ENCODE measurements around the gene ABHD13.
A peak's percentile ranks its signal among the peaks of the same experiment; 100 is the strongest.
"Not testable (repeated sequence)": the region's sequence is repeated elsewhere in the genome, so short reads cannot be mapped to it uniquely, and the experiment has no call there.

Gene ABHD13

DNA sequence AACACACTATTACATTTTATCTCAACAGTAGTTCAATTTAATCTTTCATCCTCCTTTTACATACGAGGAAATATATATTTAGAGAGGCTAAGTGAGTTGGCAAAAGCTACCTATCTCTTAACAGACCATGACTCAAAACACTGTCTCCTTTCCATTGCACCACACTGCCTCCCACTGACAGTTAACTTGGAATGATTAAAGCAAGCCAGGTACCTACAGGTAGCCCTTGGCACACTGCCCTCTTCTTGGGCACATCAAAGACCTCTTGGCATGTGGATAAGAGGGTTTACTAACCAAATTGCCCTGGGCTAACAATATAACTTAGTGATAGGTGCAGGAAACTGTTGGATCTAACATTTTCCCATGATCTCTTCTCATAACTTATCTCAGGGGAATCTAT lies 1.8 kb downstream of the ABHD13 start:
- DNase-seq (ENCODE audit: low read depth, low spot score) = peak; percentile 72
- H3K27ac ChIP-seq = no peak overlapping the region

DNA sequence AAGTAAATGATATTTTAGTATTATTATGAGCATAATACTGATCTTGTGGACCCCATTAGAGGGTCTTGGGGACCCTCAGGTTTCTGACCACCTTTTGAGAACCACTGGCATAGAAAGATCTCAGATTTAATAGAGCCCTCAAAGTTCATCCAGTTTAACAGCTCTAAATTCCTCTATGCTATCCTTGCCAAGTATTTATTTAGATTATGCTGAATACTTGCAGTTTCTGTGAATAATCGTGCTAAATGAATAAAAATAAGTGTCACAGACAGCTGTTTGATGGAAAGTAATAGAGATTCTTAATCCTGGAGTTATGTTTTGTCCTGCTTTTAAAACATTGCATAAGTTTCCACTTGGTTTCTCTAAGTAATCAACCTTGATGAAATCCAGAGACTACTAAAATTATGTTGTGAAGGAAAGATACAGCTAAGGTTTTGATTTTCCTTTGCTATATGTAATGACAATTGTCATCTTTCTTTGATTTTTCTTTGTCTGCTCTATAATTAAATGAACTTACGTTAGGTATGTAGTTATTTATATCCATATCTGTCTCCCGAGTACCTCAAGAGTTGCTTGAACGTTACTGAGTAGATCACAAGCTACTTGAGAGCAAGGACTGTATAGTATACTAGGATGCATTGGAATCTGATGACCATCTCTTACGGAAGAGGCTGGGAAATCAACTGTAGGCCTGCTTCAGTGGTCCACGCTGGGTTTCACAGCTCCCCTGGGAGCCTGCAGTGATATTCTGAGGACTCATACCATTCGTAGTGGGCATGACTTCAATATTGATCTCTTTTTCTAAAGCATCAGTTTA lies 5.7 kb downstream of the ABHD13 start:
- H3K27ac ChIP-seq = no peak overlapping the region
- DNase-seq (ENCODE audit: low read depth, low spot score) = no peak

DNA sequence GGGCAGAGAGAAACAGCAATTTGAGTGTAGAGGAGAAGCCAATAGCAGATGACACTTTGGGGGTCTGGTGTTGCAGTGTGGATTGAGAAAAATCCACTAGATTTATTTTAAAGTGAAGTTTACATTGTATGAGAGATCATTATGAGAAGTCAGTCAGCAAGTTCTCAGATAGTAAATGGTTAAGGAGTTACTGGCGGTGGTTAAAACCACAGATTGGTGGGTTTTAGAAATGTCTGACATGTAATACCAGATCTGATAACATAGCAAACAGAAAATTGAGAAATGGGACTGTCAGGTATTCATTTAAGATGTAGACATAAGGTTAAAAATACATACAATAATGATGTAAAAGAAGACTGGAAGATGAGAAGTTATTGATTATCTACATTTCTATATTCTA lies 7.2 kb downstream of the ABHD13 start:
- DNase-seq (ENCODE audit: low read depth, low spot score) = no peak
- no peak overlapping the region for H3K27ac ChIP-seq

DNA sequence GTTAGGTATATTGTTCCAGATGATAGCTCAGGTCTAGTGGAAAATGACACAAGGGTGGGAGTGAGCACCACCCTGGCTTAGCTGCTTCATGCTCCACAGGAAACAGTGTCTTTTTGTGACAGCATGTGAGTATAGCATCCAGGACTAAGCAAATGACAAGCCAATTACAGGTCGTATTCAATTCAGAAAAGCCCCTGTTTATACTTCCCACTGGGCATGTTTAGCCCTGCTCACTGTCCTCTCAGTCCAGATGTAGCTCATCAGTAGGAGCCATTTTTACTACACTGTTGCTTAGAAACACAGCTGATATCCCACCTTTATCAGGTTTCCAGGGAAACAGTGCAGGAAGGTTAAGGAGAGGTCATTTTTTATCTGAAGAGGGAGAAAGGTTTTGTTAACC lies 8.0 kb downstream of the ABHD13 start:
- H3K27ac ChIP-seq = no peak overlapping the region
- no peak for DNase-seq (ENCODE audit: low read depth, low spot score)

DNA sequence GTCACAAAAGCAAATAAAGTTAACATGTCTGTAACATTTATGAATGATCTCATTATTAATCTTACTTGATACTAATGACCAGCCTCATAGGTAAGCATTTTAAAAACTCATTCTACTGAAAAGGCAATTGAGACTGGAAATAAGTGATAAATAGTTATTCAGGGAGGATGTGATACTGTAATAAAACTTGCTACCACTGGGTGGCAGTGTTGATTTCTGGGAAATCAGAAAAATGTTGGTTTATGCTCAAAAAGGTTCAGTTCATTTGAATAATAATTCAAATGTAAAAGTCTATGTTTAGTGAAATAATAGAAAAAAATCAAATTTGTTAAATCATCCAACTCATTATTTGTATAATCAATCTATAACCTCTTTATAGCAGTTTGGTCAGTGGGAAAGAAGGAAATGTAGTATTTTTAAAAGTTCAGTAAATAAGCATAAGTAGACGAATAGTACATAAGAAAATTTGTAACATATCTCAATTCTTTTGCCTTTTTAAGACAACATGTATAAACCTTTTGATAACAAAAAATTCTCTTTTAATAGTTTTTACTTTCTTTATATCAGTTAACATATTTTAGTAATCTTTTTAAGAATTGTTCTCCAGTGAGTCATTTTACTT lies 9.6 kb downstream of the ABHD13 start:
- no peak for DNase-seq (ENCODE audit: low read depth, low spot score)
- H3K27ac ChIP-seq = no peak overlapping the region

DNA sequence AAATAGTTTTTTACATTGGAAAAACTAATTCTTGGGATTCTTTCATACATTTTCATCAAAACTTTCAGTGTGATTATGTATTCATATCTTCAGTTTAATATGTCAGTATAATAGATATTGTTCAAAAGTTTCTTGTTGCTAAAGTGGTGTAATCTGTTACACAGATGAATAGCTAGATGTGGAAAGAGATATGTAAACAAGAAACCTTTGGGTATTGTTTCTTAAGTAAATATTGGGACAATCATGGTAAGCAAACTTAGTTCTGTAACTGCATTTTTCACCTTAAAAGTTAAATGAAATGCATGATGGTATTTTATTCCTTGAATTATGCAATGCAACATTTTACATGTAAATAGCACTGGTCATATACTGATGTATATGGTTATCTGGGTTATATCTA lies 12.2 kb downstream of the ABHD13 start:
- no peak overlapping the region for H3K27ac ChIP-seq
- no peak for DNase-seq (ENCODE audit: low read depth, low spot score)

DNA sequence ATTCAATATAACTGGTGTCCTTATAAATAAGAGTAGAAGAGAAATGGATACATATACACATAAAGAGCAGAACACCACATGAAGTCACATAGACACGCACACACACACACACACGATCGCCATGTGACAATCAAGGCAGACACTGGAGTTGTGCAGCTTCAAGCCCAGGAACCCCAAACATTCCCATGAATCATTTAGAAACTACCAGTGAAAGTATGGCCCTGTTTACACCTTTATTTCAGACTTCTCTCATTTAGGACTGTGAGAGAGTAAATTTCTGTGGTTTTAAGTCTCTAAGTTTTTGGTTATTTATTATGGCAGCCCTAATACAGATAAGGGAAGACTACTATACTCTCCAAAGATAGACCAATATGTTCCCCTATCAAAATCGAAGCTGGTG lies 31.0 kb downstream of the ABHD13 start:
- no peak overlapping the region for H3K27ac ChIP-seq
- DNase-seq (ENCODE audit: low read depth, low spot score) = no peak

DNA sequence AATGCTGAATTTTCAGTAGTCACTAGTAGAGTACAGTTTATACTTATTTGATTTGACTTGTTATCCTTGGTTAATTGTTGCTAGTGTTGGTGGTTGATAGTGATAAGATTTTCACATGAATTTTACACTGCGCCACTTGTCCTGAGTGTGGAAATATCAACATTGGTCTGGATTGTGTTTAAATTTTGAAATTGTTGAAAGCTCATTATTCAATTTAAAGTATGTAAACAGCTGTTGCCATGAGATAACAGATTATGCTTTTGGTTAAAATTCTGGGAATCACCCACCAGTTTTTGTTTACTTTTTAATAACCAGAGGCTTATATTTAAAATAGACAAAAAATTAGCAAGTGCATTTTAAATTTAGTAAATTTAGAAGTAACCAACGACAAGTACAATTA lies 39.1 kb downstream of the ABHD13 start:
- no peak for DNase-seq (ENCODE audit: low read depth, low spot score)
- H3K27ac ChIP-seq = no peak overlapping the region

DNA sequence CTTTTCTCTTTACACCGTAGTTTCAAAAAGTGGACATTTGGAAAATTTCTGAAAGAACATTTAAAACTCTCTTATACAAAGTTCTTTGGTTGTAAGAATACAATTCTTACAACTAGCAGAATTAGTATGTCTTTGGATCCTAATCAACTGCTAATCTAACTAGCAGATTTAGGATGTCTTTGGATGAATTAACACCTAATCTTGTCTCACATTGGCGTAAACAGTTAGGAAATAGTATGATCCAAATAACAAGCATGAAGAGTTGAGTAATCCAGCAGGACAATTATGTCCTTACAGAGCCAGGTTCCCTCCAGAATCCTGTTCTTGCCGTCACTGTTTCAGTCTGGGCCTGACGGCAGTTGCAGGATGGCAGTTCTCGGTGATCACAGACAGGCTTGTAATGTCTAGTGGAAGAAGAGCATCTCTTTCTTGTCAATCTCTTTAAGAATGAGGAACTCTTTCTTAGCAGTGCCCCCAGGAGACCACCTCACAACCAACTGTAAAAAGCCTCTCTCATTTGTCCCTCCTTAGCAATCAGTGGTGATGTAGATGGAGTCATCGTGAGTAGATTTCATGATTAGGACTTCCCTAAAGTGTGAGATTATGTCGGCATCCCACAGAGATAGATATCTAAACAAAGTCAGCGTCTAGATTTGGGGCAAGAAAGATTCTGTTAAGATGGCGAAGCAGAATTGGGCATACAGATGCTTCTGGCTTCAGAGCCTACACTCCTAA lies 45.6 kb downstream of the ABHD13 start:
- H3K27ac ChIP-seq = no peak overlapping the region
- DNase-seq (ENCODE audit: low read depth, low spot score) = no peak

DNA sequence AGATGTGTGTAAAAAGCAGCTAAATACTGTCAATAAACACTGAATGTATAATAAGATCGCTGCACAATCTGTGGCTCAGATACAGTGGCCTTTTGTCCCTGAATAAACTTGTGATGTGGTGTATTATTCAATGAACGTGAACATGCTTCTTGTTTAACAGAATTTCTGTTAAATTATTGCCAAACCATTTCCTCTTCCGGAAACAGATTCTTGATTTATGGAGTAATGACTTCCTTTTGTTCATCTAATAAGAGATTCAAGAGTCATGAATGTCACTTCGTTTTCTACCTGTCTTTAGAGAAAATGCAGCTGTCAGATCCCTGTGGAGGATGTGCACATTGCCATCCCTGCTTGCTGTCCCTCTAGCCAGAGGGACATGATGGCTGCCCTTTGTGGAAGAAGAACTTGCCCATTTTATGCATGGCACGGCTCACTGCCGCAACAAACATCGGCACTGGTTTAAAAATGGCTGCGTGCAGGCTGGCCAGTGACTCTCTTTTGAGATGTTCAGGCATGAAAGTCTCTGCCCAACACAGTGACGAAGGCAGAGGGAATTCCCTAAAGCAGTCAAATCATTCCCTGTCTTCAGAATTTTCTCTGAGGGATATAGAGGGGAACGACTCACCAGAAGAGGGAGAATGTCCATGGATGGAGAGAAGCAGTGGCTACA lies 48.3 kb downstream of the ABHD13 start:
- no peak for DNase-seq (ENCODE audit: low read depth, low spot score)

DNA sequence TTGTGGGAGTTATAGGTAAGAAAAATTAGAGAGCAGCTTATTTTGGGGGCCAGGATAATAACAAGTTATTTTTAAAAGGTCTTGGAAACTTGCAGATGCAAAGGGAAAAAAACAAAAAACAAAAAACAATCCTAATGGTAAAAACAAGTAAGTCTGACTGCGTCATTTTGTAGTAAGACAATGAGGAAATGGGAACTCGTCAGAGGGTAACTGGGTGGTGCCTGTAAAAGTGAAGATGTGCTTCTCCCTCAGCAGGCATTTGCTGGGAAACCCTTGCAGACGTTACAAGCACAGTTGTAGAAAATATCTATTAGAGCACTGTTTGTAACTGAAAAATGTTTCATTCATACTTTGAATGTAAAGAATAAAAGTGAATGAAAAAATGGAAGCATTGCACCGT lies 49.2 kb downstream of the ABHD13 start:
- no peak for DNase-seq (ENCODE audit: low read depth, low spot score)
- H3K27ac ChIP-seq = no peak overlapping the region

More for the DNA sequence above, 48.3 kb downstream of the ABHD13 start:
- H3K27ac ChIP-seq = no peak overlapping the region

DNA sequence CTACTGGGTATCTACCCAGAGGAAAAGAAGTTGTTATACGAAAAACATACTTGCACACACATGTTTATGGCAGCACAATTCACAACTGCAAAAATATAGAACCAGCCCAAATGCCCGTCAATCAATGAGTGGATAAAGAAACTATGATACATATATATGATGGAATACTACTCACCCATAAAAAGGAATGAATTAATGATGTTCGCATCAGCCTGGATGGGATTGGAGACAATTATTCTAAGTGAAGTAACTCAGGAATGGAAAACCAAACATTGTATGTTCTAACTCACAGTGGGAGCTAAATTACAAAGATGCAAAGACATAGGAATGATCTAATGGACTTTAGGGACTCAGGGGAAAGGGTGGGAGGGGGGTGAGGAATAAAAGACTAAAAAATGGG lies 49.7 kb downstream of the ABHD13 start:
- DNase-seq (ENCODE audit: low read depth, low spot score); H3K27ac ChIP-seq: not testable (repeated sequence)

DNA sequence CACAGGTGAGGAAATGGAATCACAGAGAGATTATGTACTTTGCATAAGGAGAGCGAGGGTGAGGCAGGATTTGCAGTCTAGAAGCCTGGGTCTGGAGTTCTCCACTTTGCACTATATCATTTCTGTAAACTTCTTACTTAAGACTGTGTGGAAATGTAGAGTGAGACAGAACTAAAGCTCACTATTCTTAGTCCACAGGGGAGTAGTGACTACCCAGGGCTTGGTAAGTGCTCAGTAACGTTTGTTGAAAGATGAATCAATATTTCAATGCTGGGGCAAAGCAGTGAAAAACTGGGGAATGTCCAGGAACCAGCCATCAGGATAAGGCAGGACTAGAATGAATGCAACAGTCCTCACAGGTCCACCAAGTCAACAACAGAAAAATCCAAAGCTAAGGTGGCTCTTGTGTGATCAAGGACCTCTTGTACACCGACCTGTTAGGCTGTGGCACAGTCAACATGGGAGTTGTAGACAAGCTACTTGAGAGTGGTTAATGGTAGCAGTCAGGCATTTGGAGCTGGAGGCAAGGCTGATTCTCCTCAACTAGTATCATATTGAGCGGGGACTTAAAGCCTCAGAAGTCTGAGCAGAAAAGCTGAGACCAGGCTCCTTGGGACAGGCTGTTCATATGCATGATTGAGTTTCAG lies 50.4 kb downstream of the ABHD13 start:
- no peak overlapping the region for H3K27ac ChIP-seq
- no peak for DNase-seq (ENCODE audit: low read depth, low spot score)

DNA sequence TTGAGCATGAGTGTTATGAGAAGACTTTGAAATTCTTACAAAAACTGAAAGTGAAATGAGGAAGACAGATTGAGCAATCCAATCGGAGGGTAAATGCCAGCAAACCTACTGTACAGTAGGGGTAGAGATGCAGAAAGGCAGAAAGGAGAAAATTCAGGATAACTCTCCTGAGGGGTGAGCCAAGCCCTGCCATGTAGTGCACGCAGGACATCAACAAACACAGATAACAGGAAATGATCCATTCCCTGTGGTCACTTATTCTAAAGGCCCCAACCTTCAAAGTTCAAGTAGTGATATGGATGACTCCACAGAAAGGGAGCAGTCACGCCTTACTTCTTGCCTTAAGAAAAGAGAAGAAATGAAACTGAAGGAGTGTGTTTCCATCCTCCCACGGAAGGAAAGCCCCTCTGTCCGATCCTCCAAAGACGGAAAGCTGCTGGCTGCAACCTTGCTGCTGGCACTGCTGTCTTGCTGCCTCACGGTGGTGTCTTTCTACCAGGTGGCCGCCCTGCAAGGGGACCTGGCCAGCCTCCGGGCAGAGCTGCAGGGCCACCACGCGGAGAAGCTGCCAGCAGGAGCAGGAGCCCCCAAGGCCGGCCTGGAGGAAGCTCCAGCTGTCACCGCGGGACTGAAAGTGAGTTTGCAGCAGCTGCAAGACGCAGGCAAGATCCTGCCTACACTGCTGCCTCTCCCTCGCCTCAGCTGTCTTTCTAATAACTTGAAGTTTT lies 51.6 kb downstream of the ABHD13 start, which contains the start of gene TNFSF13B:
TSS of gene TNFSF13B (plus strand) at position 118 of the 728 bp plus-strand sequence. CDS start at position 296, 178 bp downstream.
- no peak within 1 kb of the TSS for H3K27ac ChIP-seq

DNA sequence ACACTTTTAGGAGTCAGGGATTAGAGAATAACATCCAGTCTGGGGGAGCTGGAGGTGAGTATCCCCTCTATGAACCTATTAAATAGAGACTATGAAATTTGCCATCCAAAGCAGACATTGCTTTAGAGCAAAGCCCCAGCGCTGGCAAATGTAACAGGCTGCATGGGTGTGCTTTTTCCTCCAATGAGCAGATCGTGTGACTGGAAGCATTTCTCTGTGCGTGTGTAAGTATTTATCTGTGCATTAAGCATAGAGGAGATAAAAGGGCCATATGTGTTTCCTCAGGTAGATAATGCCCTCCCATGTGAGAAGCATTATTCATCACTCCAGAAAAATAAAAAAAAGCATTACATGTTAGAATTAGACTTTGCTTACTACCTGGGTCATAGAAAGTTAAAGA lies 52.2 kb downstream of the ABHD13 start:
- H3K27ac ChIP-seq = no peak overlapping the region
- no peak for DNase-seq (ENCODE audit: low read depth, low spot score)

More for the DNA sequence above, 51.6 kb downstream of the ABHD13 start, which contains the start of gene TNFSF13B:
- DNase-seq (ENCODE audit: low read depth, low spot score) = no peak

DNA sequence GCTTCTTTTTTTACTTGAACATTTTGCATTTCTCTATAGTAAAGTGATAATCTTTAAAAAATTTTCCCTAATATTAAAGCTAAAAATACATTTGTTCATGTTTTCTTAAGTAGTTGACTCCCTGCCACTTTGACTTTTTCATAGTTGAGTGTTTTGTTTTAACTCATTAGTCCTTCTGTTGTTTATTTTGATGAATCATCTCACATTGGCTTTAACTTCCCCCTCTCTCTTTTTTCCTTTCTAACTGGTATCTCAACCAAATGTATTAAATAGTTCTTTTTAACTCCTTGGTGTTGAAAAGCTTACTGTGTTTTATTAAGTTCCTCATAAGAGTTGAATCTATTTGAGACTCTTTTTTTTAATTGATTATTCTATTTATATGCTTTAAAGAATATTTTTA lies 54.1 kb downstream of the ABHD13 start:
- H3K27ac ChIP-seq = no peak overlapping the region
- no peak for DNase-seq (ENCODE audit: low read depth, low spot score)

DNA sequence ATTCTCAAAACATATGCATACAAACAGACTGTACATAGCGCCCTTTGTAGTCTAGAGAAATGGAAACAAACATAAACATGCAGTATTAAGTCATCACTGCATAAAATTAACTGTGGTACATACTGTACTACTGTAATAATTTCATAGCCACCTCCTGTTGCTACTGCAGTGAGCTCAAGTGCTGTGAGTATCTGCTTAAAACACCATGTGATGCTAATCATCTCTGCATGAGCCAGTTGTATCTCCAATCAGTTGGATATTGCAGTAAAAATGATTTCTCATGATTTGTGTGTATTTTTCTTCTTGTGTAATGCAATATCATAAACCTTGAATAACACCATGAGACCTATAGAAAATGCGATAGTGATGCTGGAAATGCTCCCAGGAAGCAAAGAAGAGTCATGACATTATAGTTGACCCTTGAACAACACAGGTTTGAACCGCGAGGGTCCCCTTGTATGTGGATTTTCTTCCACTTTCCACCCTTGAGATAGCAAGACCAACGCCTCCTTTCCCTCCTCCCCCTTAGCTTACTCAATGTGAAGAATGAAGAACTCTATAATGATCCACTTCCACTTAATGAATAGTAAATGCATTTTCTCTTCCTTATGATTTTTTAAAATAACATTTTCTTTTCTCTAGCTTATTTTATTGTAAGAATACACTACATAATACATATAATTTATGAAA lies 55.4 kb downstream of the ABHD13 start:
- H3K27ac ChIP-seq = no peak overlapping the region
- DNase-seq (ENCODE audit: low read depth, low spot score) = no peak

DNA sequence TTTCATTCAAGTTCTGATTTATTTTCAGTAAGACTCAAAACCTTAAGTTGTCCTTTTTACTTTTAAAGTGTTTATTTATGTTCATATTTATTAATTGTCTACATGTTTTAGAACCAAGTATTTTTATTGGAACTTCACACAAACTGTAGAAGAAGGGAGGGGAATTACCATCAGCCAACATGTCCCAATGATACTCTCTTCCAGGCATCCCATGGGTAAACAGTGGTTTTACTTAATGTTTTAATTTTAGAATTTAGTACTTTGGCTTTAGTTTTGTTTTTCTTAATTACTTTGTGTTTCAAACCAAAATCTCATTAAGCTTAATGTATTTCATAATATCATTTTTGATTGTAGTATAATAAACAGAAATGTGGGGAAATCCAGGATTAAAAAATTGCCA lies 56.5 kb downstream of the ABHD13 start:
- H3K27ac ChIP-seq = no peak overlapping the region
- DNase-seq (ENCODE audit: low read depth, low spot score) = no peak

DNA sequence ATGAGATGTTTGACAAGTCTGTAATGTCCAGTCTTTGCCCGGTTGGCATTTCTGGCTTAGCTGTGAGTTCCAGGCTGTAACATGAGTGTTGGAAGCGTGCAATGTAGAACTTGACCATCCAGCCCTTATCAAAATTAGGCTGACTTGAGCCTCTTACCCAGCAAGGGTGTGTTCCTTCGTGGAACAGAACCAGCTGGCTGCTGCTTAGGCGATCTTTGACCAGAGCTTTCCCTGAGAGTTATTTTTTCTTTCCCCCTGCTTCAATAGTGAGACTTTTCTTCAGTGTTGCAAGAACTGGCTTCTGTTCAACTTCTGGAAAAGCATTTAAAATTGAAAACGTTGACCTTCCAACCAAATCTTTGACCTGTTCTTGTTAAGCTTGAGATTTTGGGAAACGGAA lies 57.9 kb downstream of the ABHD13 start:
- DNase-seq (ENCODE audit: low read depth, low spot score) = no peak
- no peak overlapping the region for H3K27ac ChIP-seq

Data from epithelial cell of prostate (primary cell).